Airway epithelial cell (primary cell): Measurements from ENCODE around the gene CHST12. TPM values are rescaled to one million over a fixed set of nuclear protein-coding genes. Genes with fewer than 3 reads are reported as not detected.

Experiments
- total RNA-seq: library from RNA; depleted of rRNA; stranded (reverse); fragments of >200 nt; gene quantifications from 2 replicates; pipeline ENCODE4 v1.2.3, GENCODE V29; 2015

CHST12 gene
- total RNA-seq = 7.8 and 8.8 TPM in 2 replicates

GRCh38 chr7:2403014-2403717 lies at the start of gene CHST12:
Gene CHST12 (plus strand): TSS chr7:2403611. CDS start chr7:2432640, 29,029 bp downstream.

GRCh38 chr7:2354186-2354938 lies 49.0 kb upstream of the CHST12 start, which contains the start of gene EIF3B:
Gene EIF3B (plus strand): TSS chr7:2354827. CDS start chr7:2354922, 95 bp downstream.

GRCh38 chr7:2476298-2476697 lies 72.9 kb downstream of the CHST12 start, which contains the start of gene GRIFIN:
Gene GRIFIN (minus strand): TSS chr7:2476398. CDS start chr7:2476383, 15 bp downstream.

Other genes starting within 250 kb of the CHST12 start
- 42.9 and 50.7 TPM in 2 replicates for gene MAD1L1, start 170.7 kb upstream of the CHST12 start, total RNA-seq
- 20.9 and 27.9 TPM in 2 replicates for gene MRM2, start 161.4 kb upstream of the CHST12 start, total RNA-seq
- gene NUDT1, start 161.4 kb upstream of the CHST12 start, total RNA-seq = 50.9 and 56.2 TPM in 2 replicates
- 9.3 and 32.9 TPM in 2 replicates for gene SNX8, start 89.2 kb upstream of the CHST12 start, total RNA-seq
- 170 and 180 TPM in 2 replicates for gene EIF3B, start 48.8 kb upstream of the CHST12 start, total RNA-seq
- gene GRIFIN, start 72.8 kb downstream of the CHST12 start, total RNA-seq = not detected in 2 replicates
- 44.6 and 46.8 TPM in 2 replicates for gene LFNG, start 116.2 kb downstream of the CHST12 start, total RNA-seq
- 44.8 and 53.7 TPM in 2 replicates for gene BRAT1, start 151.9 kb downstream of the CHST12 start, total RNA-seq
- gene IQCE, start 155.4 kb downstream of the CHST12 start, total RNA-seq = 8.1 and 14.4 TPM in 2 replicates
- 47.4 and 55.3 TPM in 2 replicates for gene TTYH3, start 228.4 kb downstream of the CHST12 start, total RNA-seq